NCI-H1694 (cell line): ENCODE results near the gene SYNCRIP.
"Not testable (repeated sequence)": the region's sequence is repeated elsewhere in the genome, so short reads cannot be mapped to it uniquely, and the experiment has no call there.

Experiments
- DNase-seq: peaks from one replicate; lab custom pipeline; 2025; lab: John Stamatoyannopoulos, UW

The SYNCRIP gene

DNA sequence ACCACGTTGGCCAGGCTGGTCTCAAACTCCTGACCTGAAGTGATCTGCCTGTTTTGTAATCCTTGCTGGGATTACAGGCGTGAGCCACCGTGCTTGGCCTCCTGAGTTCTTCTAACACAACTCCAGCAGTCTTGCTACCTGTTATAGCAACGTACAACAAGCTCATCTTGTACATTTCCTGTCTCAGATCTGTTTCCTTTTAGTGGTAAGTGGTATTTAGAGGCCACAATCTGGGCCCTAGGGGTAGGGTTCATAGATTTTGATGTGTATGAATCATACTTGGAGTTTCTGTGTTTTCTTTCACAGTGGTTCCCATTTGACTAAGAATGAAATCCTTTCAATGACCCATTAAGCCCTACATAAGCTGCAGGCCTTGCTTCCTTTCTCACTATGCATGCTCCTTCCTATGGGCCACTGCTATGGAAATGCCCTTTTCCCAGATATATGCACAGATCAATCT, 27.1 kb upstream of the SYNCRIP start:
- DNase-seq = no peak

GRCh38 chr6:85662251-85662650, 19.6 kb upstream of the SYNCRIP start:
- no peak for DNase-seq

- DNase-seq = no peak
These were observed 17.5 kb upstream of the SYNCRIP start for GRCh38 chr6:85660181-85660611.

DNA sequence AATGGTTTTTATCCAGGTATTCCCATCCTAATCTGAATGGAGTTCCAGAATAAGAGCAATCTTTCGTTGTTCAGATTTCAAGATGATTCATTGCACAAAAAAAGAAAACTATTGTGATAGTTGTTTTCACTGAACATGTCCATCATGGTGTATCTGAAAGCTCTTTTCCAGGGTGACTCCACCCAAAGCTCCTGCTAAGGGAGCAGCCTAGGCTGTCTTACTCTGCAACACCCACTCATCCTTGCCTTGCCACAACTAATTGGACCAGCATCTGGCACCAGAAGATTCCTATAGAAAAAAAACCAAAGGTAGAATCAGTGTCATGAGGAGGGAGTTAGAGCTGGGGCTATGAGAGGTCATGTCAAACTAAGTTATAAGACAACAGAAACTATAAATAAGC, 7.9 kb upstream of the SYNCRIP start:
- no peak for DNase-seq

- DNase-seq = no peak
These were observed 1.6 kb upstream of the SYNCRIP start for GRCh38 chr6:85644279-85644762.

DNA sequence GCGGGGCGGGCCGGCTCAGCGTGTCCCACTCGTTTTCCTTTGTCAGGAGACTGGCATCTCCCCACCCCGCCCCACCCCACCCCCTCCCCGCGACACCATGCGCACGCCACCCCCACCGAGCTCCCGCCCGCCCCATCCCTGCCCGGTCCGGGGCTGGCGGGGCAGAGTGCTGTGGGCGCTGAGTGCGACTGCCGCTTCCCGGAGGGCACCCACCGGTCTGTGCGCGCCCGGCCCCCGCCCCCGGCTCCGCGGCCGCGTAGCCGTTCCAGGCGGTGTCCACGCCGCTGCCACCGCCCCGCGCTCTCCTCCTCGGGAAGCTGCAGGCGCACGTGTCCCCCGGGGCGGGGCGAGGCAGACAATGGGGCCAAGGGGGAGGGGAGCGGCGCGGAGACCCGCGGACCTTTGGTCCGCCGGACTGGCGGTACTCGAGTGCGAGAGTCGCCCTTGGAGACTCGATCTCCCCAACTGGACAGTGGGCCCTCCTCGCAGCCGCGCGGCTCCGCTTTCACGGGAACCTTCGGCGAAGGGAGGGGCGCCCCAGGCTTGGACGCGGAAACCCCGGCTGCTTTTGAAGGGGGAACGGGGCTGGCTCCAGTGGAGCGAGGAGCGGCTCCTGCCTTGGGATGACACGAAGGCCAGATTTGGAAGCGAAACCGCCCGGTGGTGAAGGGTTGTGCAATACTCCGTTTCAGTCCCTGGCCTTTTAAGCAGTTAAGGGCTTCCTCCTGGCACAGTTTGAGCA, 1.0 kb upstream of the SYNCRIP start:
- peak; percentile 63 for DNase-seq

DNA sequence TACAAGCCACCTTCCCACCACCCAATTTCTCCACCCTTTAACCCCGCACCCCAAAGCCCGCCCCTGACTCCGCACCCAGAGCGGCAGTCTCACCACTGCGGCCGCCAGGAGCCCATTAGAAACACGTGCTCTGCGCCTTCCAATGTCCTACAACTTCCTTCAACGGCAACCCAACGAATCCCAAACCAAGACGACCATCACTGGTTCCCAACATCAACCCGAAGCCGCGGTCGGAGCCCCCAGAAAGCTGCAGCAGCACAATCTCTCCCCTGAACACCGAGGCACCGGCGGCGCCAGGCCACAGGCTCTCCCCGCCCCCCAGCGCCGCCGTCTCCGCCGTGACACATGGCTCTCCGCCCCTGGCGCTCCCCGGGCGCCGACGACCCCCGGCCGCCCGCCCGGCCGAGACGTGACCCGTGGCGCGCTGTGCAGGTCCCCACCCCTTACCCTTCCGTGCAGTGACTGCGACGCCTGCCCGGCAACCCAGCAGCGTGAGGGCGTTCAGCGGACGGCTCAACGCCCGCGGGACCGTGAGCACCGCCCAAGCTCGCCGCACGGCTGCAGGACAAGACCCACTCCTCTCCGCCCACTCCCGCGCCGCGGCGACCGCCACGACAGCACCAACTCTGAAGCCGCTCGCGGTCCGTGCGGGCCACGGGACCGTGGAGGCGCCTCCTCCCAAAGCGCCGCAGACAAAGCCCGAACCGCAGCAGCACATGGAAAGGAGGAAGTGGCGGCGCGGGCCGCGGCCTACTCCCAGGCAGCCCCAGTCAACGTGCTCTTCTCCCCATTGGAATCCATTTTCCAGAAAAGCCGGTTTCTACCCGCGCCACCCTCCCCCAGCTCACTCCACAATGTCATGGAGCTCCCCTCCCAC, 551 bp downstream of the SYNCRIP start:
- peak; percentile 24 for DNase-seq

- no peak for DNase-seq
These were observed 1.2 kb downstream of the SYNCRIP start for GRCh38 chr6:85641522-85641896.

DNA sequence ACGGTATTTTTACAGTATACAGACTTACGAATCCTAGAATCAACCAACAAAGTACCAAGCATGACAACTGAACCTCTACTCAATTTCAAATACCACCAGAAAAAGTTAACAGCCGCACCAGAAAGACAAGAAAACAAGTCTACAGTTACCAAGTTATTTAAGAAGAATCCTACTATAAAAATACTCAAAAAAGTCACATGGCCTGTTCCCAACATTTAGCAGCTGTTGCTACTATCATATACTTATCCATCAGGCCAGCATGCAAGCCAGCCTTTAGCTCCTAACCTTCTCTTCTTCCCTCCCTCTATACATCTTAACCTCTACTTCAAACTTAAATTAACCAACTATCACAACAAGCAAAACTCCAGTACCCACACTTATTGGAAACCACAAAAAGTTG, 1.9 kb downstream of the SYNCRIP start:
- DNase-seq = no peak

- no peak for DNase-seq
These were observed 5.1 kb downstream of the SYNCRIP start for GRCh38 chr6:85637579-85637978.

- no peak for DNase-seq
These were observed 10.3 kb downstream of the SYNCRIP start for GRCh38 chr6:85632164-85632942.

DNA sequence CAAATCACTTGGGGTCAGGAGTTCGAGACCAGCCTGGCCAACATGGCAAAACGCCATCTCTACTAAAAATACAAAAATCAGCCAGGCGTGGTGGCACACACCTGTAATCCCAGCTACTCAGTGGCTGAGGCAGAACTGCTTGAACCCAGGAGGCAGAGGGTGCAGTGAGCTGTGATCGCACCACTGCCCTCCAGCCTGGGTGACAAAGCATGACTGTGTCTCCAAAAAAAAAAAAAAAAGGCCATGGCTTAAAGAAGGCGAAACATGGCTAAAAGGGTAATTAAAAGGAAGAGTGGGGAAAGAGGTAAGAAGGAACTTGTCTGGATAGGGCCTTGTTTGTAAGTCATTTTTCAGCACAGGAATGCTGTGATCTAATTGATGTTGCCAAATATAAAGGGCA, 11.6 kb downstream of the SYNCRIP start:
- DNase-seq = not testable (repeated sequence)

DNA sequence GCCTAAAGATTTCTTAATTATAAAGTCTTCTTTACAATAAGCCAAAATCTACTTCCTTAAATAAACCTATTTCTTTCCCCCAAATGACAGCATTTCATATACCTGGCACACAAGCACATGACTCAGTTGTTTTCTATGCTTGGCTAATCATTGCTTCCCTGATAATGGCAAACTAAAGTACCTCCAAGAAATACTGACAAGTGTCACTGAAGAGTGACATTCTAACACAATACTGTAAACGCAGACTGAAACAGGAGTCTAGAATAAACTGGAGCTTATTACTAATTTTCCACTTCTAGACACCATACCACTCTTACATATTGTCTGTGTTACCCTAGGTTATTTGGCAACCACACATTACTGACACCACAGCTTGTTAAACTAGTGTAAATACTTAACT, 14.3 kb downstream of the SYNCRIP start:
- no peak for DNase-seq

GRCh38 chr6:85620308-85620707, 22.4 kb downstream of the SYNCRIP start:
- DNase-seq = no peak

- DNase-seq = no peak
These were observed 27.9 kb downstream of the SYNCRIP start for GRCh38 chr6:85614780-85615179.

GRCh38 chr6:85612690-85613474, 29.8 kb downstream of the SYNCRIP start:
- DNase-seq = no peak

- no peak for DNase-seq
These were observed 32.3 kb downstream of the SYNCRIP start for GRCh38 chr6:85610182-85610895.

DNA sequence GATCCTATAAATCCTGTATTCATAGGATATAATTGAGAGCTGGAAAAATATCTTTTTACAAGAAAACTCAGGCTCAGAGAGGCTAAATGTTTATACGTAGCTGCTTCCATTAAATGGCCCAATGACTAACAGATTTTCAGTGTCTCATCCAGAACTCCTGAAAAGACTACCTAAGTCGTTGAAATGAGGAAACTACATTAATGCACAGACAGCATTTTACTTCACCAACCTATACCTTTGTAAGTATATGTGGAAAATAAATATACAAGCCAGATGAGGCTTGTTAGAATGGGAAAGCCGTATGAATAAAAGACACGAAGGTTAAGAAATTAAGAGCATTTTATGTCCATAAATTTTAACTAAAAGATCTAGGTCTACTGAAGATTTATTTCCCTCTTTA, 40.6 kb downstream of the SYNCRIP start:
- no peak for DNase-seq

DNA sequence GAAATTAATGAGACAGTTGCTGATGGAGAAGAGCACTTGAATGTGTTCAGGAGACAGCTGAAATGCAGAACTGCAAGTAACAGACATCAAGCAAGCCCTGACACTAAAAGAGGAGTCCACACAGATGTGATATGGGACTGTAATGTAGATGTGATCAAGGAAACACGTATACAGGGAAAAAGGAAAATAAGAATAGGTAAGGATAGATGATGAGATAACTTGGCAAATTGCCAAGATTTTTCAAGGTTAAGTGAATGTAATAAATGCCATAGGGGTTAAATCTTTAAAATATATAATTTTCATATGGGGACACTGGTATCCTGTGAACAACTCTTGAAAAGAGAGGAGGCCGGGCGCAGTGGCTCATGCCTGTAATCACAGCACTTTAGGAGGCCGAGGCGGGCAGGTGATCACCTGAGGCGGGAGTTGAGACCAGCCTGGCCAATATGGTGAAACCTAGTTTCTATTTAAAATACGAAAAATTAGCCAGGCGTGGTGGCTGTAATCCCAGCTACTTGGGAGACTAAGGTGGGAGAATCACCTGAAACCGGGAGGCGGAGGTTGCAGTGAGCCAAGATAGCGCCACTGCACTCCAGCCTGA, 41.9 kb downstream of the SYNCRIP start:
- DNase-seq = no peak

GRCh38 chr6:85594197-85594930, 48.3 kb downstream of the SYNCRIP start:
- DNase-seq = no peak
